SK-N-MC (cell line): ENCODE measurements around the gene LGR5.

ENCODE experiments used
- EZH2 ChIP-seq: fragments of 200-600 bp; sonication (generic); IDR thresholded peaks from one replicate; pipeline ENCODE4 v1.6.1; 2017; ENCODE audit warnings: antibody characterized with exemption
- FOXP2 ChIP-seq: optimal IDR thresholded peaks from 2 replicates; pipeline ENCODE3; 2011; ENCODE audit warnings: mild to moderate bottlenecking, moderate library complexity; ENCODE audit not compliant: insufficient read depth; ENCODE audit errors: extremely low read length, control extremely low read depth
- POLR2AphosphoS5 ChIP-seq: IDR thresholded peaks from 2 replicates; pipeline ENCODE4 v1.6.1; 2012; ENCODE audit warnings: mild to moderate bottlenecking, low read depth, low read length, borderline replicate concordance

- TF ChIP-seq EZH2 (no peak), FOXP2 (no peak), POLR2AphosphoS5 (no peak)
These were observed 53.0 kb downstream of the LGR5 start for GRCh38 chr12:71492604-71493003.
